Ishikawa (cell line): Measurements from ENCODE around the gene UGT2B15.
"Not testable (repeated sequence)": the region's sequence is repeated elsewhere in the genome, so short reads cannot be mapped to it uniquely, and the experiment has no call there.

Source experiments
- CEBPB ChIP-seq: IDR thresholded peaks from 2 replicates; pipeline ENCODE4 v1.6.1; 2012
- CREB1 ChIP-seq: IDR thresholded peaks from 2 replicates; pipeline ENCODE4 v1.6.1; 2012; ENCODE audit warnings: low read depth
- EGR1 ChIP-seq: IDR thresholded peaks from 2 replicates; pipeline ENCODE4 v1.6.1; 2012
- EP300 ChIP-seq: IDR thresholded peaks from 2 replicates; pipeline ENCODE4 v1.6.1; 2012; ENCODE audit warnings: borderline replicate concordance
- FOXM1 ChIP-seq: IDR thresholded peaks from 2 replicates; pipeline ENCODE4 v1.6.1; 2012; ENCODE audit warnings: low read depth, borderline replicate concordance
- NFIC ChIP-seq: IDR thresholded peaks from 2 replicates; pipeline ENCODE4 v1.6.1; 2012
- RAD21 ChIP-seq: IDR thresholded peaks from 2 replicates; pipeline ENCODE4 v1.6.1; 2012; ENCODE audit warnings: low read depth
- TAF1 ChIP-seq: IDR thresholded peaks from 2 replicates; pipeline ENCODE4 v1.6.1; 2012; ENCODE audit warnings: low read depth, mild to moderate bottlenecking
- TCF12 ChIP-seq: IDR thresholded peaks from 2 replicates; pipeline ENCODE4 v1.6.1; 2012; ENCODE audit warnings: low read depth
- TEAD4 ChIP-seq: IDR thresholded peaks from 2 replicates; pipeline ENCODE4 v1.6.1; 2012
- YY1 ChIP-seq: IDR thresholded peaks from 2 replicates; pipeline ENCODE4 v1.6.1; 2012; ENCODE audit warnings: low read depth
- ZBTB7A ChIP-seq: IDR thresholded peaks from 2 replicates; pipeline ENCODE4 v1.6.1; 2012; ENCODE audit warnings: low read depth
- TF ChIP-seq, protein P1 (sequence below): IDR thresholded peaks from 2 replicates; pipeline ENCODE4 v1.6.1; 2012
- TF ChIP-seq, protein P2 (sequence below): IDR thresholded peaks from 2 replicates; pipeline ENCODE4 v1.6.1; 2012
- TF ChIP-seq, protein P3 (sequence below): IDR thresholded peaks from 2 replicates; pipeline ENCODE4 v1.6.1; 2012; ENCODE audit warnings: low read depth, mild to moderate bottlenecking

The UGT2B15 gene

DNA sequence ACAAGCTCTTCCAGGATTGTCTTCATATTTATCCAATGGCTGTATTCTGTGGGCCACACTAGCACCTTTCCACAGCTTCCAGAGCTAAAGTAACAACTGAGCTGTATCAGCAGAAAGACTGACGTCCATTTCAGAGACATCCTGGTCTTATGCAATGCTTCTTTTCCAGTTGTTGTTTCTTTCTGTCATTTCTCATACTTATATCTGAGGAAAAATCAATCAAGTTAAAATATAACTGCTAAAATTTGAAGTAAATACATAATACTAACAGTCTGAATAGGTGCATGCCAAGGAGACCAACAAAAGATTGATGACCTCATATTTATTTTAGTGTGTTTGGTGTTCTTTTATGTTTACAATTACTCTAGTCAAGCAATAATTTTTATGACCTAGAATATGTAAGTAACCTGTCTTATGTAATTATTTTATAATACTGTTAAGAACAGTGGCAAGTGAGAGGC, at the start of gene UGT2B15:
Gene UGT2B15 (minus strand): TSS at position 174 of the 461 bp plus-strand sequence. CDS start 34 bp downstream, at position 140.
- TF ChIP-seq EGR1, CREB1, TEAD4: not testable (repeated sequence)

DNA sequence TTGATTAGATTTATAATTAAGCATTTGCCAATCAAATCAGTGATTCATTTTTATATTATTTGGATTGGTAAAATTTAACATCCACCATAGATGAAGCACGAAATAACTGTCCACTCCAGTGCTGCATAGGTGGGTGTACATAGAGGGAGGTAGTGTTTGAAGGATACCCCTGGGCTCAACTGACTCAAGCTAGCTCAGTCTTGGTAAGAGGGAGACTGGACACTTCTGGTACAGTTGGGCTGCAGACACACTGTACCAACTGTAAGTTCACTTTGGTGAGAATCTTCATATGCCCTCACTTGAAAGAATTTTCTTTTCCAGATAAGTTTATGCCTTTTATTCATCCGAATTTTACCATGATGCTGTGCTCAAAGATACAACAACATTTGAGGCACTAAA, 48.6 kb upstream of the UGT2B15 start:
- no peak for TF ChIP-seq CREB1
- no peak for TF ChIP-seq CEBPB
- no peak for TF ChIP-seq YY1
- no peak for TF ChIP-seq FOXM1

DNA sequence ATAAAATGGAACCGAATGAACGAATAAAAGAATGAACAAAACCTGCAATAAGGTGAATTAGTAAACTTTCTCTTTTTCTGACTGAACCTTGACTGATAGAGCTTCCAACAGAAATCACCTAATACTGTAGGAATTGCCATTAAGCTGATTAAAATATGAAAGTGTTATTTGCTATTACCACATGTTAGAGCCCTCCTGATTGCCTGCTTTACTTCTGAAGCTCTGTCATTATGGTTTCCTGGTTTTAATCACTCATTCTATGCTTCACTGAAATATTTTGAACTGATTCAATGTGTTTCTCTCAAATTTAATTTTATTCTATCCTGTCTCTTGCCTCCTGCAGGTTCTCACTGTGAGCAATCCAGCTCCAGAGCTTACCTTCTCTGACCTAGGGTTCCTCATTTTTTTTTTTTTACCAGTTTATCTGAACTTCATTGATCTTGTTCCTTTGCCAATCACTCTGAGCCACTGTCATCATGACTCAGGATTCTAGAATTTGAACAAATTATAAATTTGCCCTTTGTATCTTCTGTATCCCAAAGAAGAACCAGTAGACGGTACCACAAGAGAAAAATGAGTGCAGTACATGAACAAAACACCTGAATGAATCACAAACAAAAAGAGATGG, 48.1 kb upstream of the UGT2B15 start:
- TF ChIP-seq CEBPB (no peak), NFIC (no peak), CREB1 (no peak), FOXM1 (no peak), EGR1 (no peak), YY1 (no peak), TCF12 (no peak), TAF1 (no peak), RAD21 (no peak), EP300 (no peak), ZBTB7A (no peak), TEAD4 (no peak)
- TF ChIP-seq, protein P1, sequence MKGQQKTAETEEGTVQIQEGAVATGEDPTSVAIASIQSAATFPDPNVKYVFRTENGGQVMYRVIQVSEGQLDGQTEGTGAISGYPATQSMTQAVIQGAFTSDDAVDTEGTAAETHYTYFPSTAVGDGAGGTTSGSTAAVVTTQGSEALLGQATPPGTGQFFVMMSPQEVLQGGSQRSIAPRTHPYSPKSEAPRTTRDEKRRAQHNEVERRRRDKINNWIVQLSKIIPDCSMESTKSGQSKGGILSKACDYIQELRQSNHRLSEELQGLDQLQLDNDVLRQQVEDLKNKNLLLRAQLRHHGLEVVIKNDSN: no peak
- TF ChIP-seq, protein P2, sequence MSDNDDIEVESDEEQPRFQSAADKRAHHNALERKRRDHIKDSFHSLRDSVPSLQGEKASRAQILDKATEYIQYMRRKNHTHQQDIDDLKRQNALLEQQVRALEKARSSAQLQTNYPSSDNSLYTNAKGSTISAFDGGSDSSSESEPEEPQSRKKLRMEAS: no peak
- TF ChIP-seq, protein P3, sequence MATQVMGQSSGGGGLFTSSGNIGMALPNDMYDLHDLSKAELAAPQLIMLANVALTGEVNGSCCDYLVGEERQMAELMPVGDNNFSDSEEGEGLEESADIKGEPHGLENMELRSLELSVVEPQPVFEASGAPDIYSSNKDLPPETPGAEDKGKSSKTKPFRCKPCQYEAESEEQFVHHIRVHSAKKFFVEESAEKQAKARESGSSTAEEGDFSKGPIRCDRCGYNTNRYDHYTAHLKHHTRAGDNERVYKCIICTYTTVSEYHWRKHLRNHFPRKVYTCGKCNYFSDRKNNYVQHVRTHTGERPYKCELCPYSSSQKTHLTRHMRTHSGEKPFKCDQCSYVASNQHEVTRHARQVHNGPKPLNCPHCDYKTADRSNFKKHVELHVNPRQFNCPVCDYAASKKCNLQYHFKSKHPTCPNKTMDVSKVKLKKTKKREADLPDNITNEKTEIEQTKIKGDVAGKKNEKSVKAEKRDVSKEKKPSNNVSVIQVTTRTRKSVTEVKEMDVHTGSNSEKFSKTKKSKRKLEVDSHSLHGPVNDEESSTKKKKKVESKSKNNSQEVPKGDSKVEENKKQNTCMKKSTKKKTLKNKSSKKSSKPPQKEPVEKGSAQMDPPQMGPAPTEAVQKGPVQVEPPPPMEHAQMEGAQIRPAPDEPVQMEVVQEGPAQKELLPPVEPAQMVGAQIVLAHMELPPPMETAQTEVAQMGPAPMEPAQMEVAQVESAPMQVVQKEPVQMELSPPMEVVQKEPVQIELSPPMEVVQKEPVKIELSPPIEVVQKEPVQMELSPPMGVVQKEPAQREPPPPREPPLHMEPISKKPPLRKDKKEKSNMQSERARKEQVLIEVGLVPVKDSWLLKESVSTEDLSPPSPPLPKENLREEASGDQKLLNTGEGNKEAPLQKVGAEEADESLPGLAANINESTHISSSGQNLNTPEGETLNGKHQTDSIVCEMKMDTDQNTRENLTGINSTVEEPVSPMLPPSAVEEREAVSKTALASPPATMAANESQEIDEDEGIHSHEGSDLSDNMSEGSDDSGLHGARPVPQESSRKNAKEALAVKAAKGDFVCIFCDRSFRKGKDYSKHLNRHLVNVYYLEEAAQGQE: no peak

DNA sequence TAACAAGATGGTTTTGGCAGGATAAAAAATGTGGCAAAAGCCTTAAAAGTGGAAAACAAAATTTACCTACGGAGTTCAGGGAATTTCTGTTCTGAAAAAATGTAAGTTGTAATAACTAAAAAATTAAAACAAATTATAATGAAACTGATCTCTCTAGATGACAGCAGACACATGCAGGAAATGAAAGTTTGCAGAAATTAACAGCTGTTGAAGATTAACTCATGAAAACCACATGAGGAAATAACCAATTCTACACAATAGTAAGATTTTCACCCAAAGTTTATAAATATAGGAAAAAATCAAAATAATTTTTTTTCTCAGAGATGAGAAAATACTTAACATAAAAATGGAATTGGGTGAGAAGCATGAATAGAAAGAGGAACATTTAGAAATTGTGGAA, 47.5 kb upstream of the UGT2B15 start:
- TF ChIP-seq, protein P2: no peak
- no peak for TF ChIP-seq TEAD4
- no peak for TF ChIP-seq ZBTB7A
- TF ChIP-seq EP300: no peak
- TF ChIP-seq, protein P1: no peak
- no peak for TF ChIP-seq RAD21
- TF ChIP-seq FOXM1: no peak
- TF ChIP-seq CREB1: no peak
- no peak for TF ChIP-seq TAF1
- TF ChIP-seq CEBPB: no peak
- no peak for TF ChIP-seq EGR1
- no peak for TF ChIP-seq NFIC
- TF ChIP-seq TCF12: no peak
- TF ChIP-seq, protein P3: no peak
- no peak for TF ChIP-seq YY1

DNA sequence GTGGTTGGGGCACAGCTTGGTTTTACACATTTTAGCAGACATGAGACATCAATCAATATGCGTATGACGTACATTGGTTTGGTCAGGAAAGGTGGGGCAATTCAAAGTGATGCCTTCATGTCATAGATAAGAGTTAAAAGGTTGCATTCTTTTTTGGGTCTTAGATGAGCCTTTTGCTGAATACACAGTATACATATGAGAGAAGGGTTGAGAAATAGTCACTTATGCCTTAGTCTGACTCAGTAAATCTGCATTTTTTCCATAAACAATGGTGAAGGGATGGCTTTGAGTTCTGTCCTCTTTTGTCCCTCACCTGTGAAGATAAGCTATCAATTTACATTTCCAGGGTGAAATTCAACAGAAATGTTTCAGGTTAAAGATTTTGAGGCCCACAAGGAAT, 43.9 kb upstream of the UGT2B15 start:
- no peak for TF ChIP-seq RAD21
- TF ChIP-seq NFIC: no peak
- no peak for TF ChIP-seq TCF12
- no peak for TF ChIP-seq CREB1
- TF ChIP-seq YY1: no peak
- TF ChIP-seq, protein P3: no peak
- no peak for TF ChIP-seq FOXM1
- TF ChIP-seq, protein P1: no peak
- no peak for TF ChIP-seq EGR1
